T-helper 2 cell treated with Interferon-gamma antibody and Interleukin-4, amounts not matched to agents 5 μg/mL and 100 μg/mL, for 36 hours (primary cell): ENCODE measurements around the gene SLC22A13.
A peak's percentile ranks its signal among the peaks of the same experiment; 100 is the strongest.
"Not testable (repeated sequence)": the region's sequence is repeated elsewhere in the genome, so short reads cannot be mapped to it uniquely, and the experiment has no call there.

Experiments
- DNase-seq: peaks from one replicate; pipeline ENCODE4 v3.0.0; 2021; ENCODE audit warnings: low spot score
- H3K27ac Mint-ChIP-seq: one replicate; pipeline ENCODE4 v1.8.0; 2021; ENCODE audit warnings: mild to moderate bottlenecking, mixed read lengths
- H3K27me3 Mint-ChIP-seq: one replicate; pipeline ENCODE4 v1.8.0; 2021; ENCODE audit warnings: low read depth, mixed read lengths
- H3K36me3 Mint-ChIP-seq: one replicate; pipeline ENCODE4 v1.8.0; 2021; ENCODE audit warnings: low read depth, mixed read lengths
- H3K4me1 Mint-ChIP-seq: one replicate; pipeline ENCODE4 v1.8.0; 2021; ENCODE audit warnings: low read depth, mixed read lengths
- H3K4me3 Mint-ChIP-seq: one replicate; pipeline ENCODE4 v1.8.0; 2022; ENCODE audit warnings: mild to moderate bottlenecking, moderate library complexity, mixed read lengths
- H3K9me3 Mint-ChIP-seq: one replicate; pipeline ENCODE4 v1.8.0; 2021; ENCODE audit warnings: mixed read lengths

Gene SLC22A13

GRCh38 chr3:38317192-38317759 is 51.7 kb downstream of the SLC22A13 start:
- peaks cover 3% of the 10 kb centered on the region for H3K9me3 Mint-ChIP-seq
- no peaks in the 10 kb centered on the region for H3K27me3 Mint-ChIP-seq
- no peaks in the 10 kb centered on the region for H3K36me3 Mint-ChIP-seq
- H3K4me3 Mint-ChIP-seq, result no peak overlapping the region
- DNase-seq, result no peak
- no peak overlapping the region for H3K27ac Mint-ChIP-seq
- H3K4me1 Mint-ChIP-seq, result no peaks in the 10 kb centered on the region

- peaks cover 6% of the 10 kb centered on the region for H3K27me3 Mint-ChIP-seq
- no peaks in the 10 kb centered on the region for H3K36me3 Mint-ChIP-seq
- no peaks in the 10 kb centered on the region for H3K4me1 Mint-ChIP-seq
- no peak overlapping the region for H3K27ac Mint-ChIP-seq
- no peak overlapping the region for H3K4me3 Mint-ChIP-seq
- H3K9me3 Mint-ChIP-seq, result peaks cover 7% of the 10 kb centered on the region
- no peak for DNase-seq
Measured at GRCh38 chr3:38318766-38319671, 53.4 kb downstream of the SLC22A13 start.

- not testable (repeated sequence) for H3K9me3 Mint-ChIP-seq, H3K36me3 Mint-ChIP-seq, H3K4me1 Mint-ChIP-seq, H3K4me3 Mint-ChIP-seq, DNase-seq, H3K27ac Mint-ChIP-seq
- peaks cover 12% of the 10 kb centered on the region for H3K27me3 Mint-ChIP-seq
Measured at GRCh38 chr3:38320638-38321037, 55.0 kb downstream of the SLC22A13 start.

- Mint-ChIP-seq H3K27me3 (peaks cover 12% of the 10 kb centered on the region), H3K36me3 (peaks cover 1% of the 10 kb centered on the region), H3K27ac (no peak overlapping the region), H3K4me3 (no peak overlapping the region), H3K9me3 (peaks cover 18% of the 10 kb centered on the region), H3K4me1 (peaks cover 3% of the 10 kb centered on the region)
- no peak for DNase-seq
Measured at GRCh38 chr3:38323060-38323459, 57.4 kb downstream of the SLC22A13 start.

GRCh38 chr3:38325256-38325655 is 59.6 kb downstream of the SLC22A13 start:
- H3K9me3 Mint-ChIP-seq, result peaks cover 18% of the 10 kb centered on the region
- peaks cover 7% of the 10 kb centered on the region for H3K4me1 Mint-ChIP-seq
- peaks cover 1% of the 10 kb centered on the region for H3K36me3 Mint-ChIP-seq
- DNase-seq, result no peak
- no peak overlapping the region for H3K27ac Mint-ChIP-seq
- H3K4me3 Mint-ChIP-seq, result no peak overlapping the region
- H3K27me3 Mint-ChIP-seq, result peaks cover 12% of the 10 kb centered on the region

GRCh38 chr3:38327335-38328009 is 61.9 kb downstream of the SLC22A13 start:
- peak; percentile 17 for DNase-seq
- Mint-ChIP-seq H3K9me3 (peaks cover 15% of the 10 kb centered on the region), H3K27ac (no peak overlapping the region), H3K36me3 (peaks cover 1% of the 10 kb centered on the region), H3K4me1 (peaks cover 7% of the 10 kb centered on the region), H3K27me3 (peaks cover 15% of the 10 kb centered on the region), H3K4me3 (no peak overlapping the region)
